Suprapubic skin (tissue), 3 donors: ENCODE results near the gene IFI16.

ENCODE experiments used
- POLR2A ChIP-seq, 2 donors: fragments of 450-650 bp; IDR thresholded peaks; one replicate each; pipeline ENCODE4 v1.6.1; 2017; ENCODE audit warnings: antibody characterized with exemption in 2 of 2, mild to moderate bottlenecking in 2 of 2, moderate library complexity in 2 of 2
- TF ChIP-seq, protein P1 (sequence below), 2 donors: fragments of 200-600 bp in 1 of 2; fragments of 450-650 bp in 1 of 2; sonication (generic) in 1 of 2; IDR thresholded peaks; one replicate each; pipeline ENCODE4 v1.5.1; 2016 to 2019; ENCODE audit warnings: antibody characterized with exemption in 2 of 2, mild to moderate bottlenecking in 1 of 2, moderate library complexity in 1 of 2

- TF ChIP-seq, protein P1, sequence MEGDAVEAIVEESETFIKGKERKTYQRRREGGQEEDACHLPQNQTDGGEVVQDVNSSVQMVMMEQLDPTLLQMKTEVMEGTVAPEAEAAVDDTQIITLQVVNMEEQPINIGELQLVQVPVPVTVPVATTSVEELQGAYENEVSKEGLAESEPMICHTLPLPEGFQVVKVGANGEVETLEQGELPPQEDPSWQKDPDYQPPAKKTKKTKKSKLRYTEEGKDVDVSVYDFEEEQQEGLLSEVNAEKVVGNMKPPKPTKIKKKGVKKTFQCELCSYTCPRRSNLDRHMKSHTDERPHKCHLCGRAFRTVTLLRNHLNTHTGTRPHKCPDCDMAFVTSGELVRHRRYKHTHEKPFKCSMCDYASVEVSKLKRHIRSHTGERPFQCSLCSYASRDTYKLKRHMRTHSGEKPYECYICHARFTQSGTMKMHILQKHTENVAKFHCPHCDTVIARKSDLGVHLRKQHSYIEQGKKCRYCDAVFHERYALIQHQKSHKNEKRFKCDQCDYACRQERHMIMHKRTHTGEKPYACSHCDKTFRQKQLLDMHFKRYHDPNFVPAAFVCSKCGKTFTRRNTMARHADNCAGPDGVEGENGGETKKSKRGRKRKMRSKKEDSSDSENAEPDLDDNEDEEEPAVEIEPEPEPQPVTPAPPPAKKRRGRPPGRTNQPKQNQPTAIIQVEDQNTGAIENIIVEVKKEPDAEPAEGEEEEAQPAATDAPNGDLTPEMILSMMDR (IDR thresholded peaks at IDR 0.05) = no peak
- TF ChIP-seq POLR2A (IDR thresholded peaks at IDR 0.05) = no peak
These were observed 80.8 kb downstream of the IFI16 start for GRCh38 chr1:159090286-159091179.
